Non-pigmented ciliary epithelial cell (primary cell): Measurements from ENCODE around the gene C2CD4A.

Experiments
- DNase-seq: peaks from one replicate; pipeline ENCODE4 v3.0.0-alpha.2; 2010; ENCODE audit warnings: low read depth

Gene C2CD4A

DNA sequence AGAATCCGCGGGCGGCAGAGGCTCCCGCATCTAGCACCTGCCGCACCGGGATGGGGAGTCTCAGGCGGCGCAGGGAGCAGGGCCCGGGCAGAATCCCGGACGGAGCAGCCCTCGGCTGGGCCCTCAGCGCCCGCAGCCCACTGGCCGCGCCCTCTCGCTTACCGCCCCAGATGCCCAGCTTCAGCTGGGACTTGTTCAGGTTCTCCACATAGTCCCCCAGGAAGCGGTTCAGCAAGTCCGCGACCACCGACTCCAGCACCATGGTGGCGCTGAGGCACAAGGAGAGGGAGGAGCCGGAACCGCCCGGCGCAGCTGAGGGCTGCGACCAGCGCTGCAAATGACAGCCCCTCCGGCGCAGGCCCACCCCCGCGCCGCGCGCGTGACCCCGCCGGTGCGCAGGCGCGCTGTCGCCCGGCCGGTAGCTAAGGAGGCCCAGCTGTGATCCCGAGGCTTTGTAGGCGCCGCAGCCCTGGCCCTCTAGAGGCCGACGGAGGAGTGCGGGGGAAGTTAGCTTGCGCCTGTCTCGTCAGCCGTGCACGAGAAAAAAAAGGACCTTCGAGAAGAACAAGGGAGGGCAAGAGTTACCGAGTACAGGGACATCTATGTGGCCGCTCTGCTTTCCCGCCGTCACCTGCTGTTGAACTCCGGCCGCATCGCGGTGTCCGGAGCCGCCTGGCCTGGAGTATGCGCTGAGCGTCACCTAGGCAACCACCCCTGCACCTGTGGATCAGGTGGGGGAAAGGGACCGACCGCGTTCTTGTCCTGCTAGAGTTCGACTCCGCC, 6.5 kb upstream of the C2CD4A start, which contains the start of gene VPS13C:
VPS13C (minus strand) TSS at position 335 of the 783 bp plus-strand sequence; CDS start at position 262, 73 bp downstream.
- DNase-seq: peak; percentile 72

DNA sequence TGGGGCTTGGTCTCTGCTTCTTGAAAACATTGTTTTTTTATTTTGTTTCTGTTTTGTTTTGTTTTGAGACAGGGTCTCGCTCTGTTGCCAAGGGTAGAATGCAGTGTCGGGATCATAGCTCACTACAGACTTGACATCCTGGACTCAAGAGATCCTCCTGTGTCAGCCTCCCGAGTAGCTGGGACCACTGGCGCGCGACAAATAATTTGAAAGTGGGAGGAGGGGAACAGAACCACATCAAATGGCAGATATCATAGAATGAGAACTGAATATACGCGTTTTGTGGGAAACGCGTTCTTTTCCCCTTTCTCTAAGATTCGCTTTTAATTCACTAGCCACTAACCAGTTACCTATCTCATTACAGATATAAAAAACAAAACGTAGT, 5.9 kb upstream of the C2CD4A start:
- DNase-seq: no peak

DNA sequence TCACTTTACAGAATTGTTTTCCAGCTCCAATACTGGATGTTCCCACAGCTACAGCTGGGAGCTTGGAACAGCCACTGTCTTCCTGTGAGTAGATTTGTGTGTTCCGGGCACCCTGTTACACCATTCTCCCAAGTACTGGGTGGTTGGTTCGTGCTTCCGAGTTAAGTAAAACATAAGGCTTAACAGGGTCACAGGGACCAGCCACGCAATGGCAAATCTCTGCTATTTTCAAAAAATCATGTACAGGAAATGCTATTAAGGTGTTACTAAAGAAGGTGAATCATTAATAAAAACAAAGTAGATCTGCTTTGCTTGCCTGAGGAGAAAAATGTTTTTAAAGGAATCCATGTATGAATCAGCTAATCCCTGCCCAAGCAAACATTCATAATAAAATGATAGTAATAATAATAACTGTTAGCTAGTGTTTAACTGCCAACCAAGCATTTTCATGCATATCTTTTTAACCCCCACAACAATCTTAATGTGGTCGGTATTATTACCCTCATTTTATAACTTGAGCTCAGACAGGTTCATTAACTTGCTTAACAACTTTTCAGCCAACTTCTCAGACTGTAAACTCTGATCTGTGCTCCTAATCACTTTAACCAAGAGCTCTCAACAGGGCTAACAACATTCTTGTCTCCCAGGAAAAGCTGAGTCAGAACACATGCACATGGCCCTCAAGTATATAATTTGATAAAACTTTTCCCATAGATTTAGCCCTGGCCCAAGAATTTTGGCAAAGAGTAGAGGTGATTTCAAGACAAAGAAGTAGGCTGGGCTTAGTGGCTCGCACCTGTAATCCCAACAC, 2.7 kb upstream of the C2CD4A start:
- DNase-seq: no peak

DNA sequence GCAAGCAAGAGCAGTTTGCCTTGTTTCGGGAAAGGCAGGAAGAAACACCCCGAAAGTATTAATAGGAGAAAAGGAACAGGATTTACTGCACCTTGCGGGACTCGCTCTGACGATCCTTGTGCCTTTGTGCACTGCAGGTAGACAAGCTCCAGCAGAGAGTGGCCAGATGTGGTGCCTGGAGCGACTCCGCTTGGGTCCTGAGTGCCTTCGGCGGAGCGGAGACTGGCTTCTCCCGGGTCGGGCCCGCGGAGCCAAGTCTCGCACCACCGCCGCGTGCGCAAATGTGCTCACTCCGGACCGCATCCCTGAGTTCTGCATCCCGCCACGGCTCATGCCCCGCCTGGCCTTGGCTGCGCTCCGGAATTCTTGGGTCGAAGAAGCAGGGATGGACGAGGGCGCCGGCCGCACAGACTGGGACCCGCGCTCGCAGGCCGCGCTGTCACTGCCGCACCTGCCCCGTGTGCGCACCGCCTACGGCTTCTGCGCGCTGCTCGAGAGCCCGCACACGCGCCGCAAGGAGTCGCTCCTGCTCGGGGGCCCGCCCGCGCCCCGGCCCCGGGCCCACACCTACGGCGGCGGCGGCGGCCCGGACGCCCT, 769 bp downstream of the C2CD4A start:
- no peak for DNase-seq

DNA sequence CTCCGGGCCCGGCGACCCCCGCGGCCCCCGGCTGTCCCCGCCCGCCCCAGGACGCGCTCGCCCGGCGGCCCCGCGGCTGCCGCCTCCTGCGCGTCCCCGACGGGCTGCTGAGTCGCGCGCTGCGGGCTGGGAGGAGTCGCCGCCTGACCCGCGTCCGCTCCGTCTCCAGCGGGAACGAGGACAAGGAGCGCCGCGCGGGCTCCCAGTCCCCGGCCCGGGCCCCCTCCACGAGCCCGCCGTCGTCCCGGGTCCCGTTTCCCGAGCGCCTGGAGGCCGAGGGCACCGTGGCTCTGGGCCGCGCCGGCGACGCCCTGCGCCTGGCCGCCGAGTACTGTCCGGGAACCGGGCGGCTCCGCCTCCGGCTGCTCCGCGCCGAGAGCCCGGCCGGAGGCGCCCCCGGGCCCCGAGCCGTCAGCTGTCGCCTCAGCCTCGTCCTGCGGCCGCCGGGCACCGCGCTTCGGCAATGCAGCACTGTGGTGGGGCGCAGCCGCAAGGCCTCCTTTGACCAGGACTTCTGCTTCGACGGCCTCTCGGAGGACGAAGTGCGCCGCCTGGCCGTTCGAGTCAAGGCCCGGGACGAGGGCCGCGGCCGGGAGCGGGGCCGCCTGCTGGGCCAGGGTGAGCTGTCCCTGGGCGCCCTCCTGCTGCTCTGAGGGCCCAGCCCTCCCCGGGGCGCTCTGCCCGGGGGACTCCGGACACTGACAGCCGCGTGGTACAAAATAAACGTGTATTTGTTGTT, 1.5 kb downstream of the C2CD4A start:
- DNase-seq: no peak

DNA sequence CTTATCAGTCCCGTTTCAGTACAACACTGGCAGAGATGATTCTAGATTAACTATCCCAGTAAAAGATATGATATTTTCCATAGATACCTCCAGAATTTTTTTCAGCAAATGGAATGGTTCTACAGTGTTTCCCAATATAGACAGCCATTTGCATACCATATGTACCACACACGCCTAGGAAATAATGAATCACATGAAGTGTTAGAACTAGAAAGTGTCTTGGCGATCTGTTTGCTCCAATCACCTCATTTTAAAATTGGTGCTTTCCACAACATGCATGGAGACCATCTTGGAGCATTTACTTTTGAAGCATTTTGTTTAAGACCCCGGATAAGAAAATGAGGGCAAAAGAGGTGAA, 2.0 kb downstream of the C2CD4A start:
- DNase-seq: no peak

DNA sequence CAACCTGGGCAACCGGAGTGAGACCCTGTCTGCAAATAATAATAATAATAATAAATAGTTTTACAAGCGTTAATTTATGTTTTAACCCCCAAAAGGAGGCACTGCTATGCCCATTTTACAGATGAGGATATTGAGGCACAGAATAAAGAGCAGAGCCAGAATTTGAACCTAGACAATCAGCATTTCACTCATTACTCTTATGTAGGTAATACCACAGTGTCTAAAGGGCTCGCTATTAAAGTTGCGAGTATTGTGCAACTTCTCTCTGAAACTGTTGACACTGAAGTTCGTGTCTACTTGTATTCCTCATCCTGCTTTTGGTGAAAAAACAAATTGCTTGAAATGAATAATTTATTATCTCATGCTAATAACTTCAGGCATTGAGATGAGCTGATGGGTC, 2.8 kb downstream of the C2CD4A start:
- DNase-seq: no peak

DNA sequence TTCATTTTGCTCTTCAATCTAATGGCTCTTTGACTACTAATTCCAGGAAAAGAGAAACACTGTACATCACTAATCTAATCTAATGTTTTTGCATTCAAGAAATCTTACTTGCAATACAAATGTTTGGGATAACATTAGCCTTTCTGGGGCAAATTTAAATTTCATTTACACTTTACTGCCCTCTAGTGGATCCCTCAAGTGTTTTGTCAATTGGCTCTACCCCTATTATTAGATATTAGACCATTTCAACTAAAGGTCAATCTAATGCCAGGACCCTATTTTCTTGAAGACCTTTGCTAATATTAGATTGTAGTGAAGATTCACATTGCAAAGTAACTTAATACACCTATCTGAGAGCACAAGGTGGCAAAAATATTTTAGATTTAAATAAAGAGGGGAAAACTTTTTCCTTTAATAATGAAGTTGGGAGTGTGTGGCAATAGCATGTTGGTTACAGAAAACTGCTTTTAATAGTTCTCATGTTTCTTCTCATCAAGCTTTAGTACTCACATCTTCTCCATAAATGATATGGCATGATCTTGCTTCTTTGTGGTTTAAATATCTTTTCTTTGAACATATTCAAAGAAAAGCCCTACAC, 5.0 kb downstream of the C2CD4A start:
- no peak for DNase-seq

DNA sequence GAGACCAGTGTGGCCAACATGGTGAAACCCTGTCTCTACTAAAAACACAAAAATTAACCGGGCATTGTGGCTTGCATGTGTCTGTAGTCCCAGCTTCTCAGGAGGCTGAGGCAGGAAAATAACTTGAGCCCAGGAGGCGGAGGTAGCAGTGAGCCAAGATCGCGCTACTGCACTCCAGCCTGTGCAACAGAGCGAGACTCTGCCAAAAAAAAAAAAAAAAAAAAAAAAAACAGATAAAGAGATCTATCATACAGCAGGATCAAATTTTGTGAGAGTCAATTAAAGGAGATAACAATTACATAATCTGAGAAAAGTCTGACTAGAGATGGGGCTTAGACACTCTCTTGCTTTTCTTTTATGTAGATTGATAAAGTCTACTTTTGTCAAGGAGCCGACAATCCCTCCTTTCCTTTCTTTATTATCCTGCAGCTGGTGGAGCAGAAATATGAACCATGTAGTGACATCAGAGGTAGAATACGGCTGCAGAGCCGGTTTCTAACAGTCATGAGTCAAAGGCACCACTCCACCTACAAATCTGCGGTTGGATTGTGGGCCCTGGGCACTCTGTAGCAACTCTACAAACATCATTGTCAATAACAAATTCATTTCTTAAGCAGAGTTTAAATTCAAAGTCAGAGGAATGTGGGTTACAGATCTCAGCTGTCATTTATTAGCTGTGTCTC, 9.0 kb downstream of the C2CD4A start:
- peak; percentile 32 for DNase-seq

DNA sequence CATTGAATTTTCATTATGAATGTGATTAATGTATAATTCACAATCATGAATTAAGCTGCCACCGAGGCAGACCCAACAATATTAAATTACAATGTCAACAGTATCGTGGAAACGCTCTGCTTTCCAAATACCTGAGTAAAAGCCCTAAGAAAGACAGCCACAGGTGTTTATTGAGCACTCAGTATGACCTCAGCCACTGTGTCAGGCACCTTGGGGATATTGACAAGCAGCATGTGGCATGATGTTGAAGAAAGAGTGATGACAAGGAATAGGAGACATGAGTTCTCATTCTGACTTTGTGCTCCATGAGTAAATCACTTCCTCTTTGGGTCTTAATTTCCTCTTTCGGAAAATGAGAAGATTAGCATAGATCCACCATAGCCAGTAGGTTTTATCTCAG, 12.8 kb downstream of the C2CD4A start:
- DNase-seq: no peak

DNA sequence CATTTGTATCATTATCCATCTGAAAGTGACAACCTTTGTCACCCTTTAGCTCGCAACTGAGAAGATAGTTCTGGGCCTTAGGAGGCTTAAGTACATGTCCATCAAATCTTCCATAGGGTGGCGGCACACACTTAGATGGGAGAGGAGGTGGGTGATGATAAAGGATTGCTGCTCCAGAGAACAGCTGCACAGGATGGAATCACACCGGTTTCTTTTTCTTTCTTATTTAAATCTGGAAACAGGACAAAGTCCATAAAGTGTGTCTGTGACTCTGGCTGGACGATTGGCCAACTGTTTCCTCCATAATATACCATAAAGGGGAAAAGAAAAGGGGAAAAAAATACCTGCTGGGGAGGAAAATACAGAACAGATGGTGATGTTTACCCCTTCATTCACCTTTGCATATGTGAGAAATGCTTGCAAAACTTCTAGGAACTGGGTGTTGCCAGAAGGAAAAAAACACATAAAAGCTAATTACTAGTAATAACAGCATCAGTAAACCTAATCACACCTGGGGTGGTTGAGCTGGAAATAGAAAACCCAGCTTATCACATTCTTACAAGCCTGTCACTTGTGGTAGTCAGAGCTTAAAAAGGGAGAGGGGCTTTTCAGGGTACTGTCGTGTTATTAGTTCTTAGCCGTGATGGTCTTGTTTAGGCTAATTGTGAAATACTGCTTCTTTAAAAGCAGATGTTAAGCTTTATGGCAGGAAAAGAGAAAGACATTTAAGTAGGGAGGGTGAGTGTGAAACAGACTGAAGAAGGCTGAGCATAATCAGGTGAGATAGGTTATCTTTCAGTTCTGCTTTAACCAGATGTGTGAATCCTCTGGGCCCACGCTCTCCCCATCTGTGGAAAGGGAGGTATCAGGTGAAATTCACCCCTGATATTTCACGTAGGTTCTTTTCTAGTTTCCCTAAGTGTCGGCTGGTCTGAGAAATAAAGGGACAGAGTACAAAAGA, 16.7 kb downstream of the C2CD4A start:
- DNase-seq: no peak

DNA sequence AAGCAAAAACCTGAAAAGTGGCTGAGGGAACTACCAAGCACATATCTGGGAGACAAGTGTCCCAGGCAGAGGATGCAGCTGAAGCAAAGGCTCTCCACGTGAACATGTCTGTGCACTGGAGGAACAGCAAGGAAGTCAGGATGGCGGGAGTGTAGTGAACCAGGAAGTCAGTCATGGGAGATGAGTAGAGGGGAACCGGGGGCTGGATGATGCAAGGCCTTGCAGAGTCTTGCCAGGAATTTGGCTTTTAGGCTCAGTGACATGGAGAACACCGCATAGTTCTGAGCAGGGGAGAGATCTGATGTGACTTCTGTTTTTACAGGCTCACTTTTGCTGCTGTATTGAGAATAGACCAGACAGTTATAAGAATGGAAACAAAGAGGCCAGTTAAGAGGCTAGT, 19.0 kb downstream of the C2CD4A start:
- DNase-seq: no peak

DNA sequence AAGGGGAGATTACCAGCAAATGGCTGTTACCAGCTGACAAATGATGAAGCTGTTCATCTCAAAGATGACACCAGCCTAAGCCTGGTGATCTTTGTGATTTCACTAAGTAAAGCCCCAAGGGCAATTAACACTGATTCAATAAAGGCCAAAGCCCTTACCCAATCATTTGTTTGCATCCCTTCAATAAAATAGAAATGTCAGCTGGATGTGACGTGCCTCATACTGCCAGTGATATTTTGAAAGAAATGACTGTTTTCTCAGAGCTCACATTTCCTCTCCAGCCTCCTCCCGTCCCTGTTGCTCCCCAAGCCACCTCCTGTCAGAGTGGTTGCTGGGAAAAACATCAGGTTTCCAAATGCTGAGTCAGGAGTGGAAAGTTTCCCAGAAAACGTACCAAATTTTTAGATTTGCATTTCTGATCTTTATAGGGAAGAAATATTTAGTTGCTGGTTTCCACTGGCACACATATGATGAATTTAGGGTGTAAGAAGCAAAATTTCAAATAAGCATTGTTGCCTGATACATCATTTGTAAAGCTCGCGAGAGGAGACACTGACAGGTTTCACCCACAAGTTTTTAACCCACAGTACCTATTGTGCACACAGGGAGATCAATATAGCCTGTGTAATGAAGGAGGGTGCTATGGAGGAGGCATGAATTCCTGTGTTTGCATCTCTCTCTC, 21.0 kb downstream of the C2CD4A start:
- no peak for DNase-seq

DNA sequence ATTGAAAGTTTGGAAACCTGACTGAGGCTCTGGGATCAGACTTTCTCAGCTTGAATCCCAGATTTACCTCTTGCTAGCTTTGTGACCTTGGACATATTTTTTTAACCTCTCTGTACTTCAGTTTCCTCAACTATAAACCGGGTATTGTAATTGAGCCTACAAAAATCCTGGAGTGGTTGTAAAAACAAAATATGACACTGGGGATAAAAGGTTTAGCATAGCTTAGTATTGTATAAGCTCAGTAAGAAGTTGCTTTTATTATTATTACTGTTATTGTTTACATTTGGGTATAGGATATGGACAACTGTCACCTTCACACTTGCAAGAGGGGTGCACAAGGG, 21.5 kb downstream of the C2CD4A start:
- DNase-seq: no peak

DNA sequence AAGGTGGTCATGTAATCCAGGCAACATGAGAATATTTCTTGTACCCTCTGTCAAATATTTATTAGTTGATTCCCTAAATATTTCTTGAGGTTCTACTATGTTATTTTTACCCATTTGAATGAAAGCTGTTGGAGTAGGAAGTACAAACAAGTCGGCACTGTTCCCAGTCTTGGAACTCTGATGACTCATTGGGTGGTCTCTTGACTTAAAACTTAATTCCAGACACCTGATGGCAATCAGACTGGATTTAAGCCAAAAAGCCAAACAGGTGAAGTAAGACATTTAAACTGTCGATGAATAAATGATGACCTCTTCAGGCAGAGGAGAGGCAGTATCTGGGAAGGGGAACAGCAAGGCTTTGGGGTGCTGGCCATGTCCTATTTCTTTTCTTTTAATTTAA, 22.8 kb downstream of the C2CD4A start:
- no peak for DNase-seq

DNA sequence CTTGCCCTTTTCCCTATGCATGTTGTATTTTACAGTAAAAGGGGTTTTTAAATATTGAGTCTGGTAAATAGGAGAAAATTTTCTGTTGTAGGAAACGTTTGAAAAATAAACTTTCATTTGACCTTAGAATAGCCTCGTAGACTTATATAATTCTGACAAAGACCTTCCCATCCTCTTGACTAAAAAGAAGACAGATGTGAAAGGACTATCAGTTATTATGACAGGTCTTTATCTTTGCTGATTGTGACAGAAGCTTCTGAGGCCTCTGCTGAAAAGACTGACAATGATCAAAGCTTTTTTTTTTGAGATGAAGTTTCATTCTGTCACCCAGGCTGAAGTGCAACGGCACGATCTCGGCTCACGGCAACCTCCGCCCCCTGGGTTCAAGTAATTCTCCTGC, 24.2 kb downstream of the C2CD4A start:
- no peak for DNase-seq

DNA sequence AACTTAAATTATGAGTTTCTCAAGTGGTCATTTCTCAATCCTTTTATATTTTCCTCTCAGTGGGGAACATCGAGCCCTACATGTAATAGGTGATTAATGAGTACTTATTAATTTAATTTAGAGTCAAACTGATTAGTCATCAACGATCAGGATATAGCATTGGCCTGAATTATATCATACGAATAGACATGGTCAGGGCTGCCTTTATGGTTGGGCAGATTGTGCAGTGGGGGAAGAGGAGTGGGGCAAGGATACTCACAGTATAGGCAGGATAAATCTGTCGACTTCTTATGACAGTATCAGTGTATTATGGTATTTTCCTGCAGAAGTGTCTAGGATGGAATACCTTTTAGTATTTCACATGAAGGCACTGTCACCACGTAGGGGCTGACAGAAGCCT, 27.0 kb downstream of the C2CD4A start:
- DNase-seq: no peak

DNA sequence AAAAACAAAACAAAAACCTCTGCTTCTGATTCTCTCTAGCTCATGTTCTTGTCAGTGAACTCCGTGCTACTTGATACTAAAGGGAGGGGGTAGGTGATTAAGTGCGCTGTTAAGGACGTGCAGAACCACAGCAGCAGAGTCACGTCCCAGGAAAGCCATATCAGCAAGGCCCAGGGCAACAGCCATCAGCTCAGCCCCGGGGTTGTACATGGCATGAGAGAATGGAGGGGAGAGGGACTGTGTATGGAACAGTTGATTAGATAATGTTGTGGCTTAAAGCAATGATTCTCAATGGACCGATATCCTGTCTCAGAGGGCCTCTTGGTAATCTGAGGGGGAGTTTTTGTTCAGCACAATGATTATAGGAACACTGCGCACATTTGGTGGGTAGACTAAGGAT, 27.6 kb downstream of the C2CD4A start:
- DNase-seq: no peak

DNA sequence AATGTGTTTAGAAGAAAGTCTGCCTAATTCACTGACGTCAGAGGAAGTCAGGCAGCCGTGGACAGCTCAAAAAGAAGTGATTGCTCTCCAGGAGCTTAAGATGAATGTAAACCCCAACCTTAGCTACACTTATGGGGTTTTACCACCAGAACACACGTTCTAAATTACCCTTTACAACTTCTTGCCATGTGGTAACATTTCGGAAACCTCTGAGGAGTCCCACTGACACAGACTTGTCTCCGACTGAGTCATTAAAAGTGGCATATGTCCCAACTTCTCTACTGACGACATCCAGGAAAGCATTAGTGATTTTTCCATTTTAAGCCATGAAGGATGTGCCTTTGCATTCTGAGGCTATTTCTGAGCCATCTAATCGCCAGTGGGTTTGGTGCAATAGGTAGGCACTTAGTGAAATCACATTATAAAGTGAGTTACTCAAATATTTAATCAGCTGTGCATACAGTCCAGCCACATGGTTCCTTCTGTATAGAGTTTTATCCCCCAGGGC, 32.4 kb downstream of the C2CD4A start:
- no peak for DNase-seq

DNA sequence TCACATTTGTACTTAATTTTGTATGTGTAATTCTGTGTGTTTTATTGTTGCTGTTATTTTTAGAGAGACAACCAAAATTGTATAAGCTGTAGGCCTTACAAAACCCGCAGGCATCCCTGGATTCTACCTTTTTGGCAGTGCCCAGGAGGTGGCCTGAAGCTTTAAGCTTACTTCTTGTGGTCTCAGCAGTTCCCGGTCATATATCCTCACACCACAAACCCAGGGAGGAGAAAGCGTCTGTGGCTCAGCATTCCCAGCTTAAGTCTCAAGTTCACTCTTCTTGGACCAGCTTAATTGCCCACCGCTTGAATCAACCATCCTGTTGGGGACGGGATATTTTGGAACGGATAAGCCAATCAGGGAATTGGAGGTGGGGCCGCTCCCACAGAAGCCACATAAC, 36.7 kb downstream of the C2CD4A start:
- DNase-seq: no peak
